Neural cell (in vitro differentiated cells): ENCODE data around the gene BMPR1B. TPM values are rescaled to one million over a fixed set of nuclear protein-coding genes. Genes with fewer than 3 reads are reported as not detected.

Source experiments
- H2AFZ ChIP-seq: fragments of 200-600, 300-800 bp; sonication (generic), shearing (Covaris generic); 2 replicates; pipeline ENCODE4 v1.6.0; 2014; ENCODE audit warnings: low read depth, mild to moderate bottlenecking, antibody characterized with exemption, low read length, moderate library complexity
- H3F3A ChIP-seq: fragments of 200-600 bp; shearing (Covaris generic); 2 replicates; pipeline ENCODE4 v1.6.1; 2016; ENCODE audit warnings: mild to moderate bottlenecking, moderate library complexity, mixed read lengths, antibody characterized with exemption, low read length; ENCODE audit not compliant: insufficient read depth, poor library complexity, severe bottlenecking
- H3K27ac ChIP-seq: fragments of 200-600, 300-800 bp; sonication (generic), shearing (Covaris generic); 2 replicates; pipeline ENCODE4 v1.5.1; 2014; ENCODE audit warnings: mild to moderate bottlenecking, low read length, moderate library complexity
- H3K27me3 ChIP-seq: fragments of 300-800, 200-600 bp; sonication (generic), shearing (Covaris generic); 2 replicates; pipeline ENCODE4 v1.6.0; 2014; ENCODE audit warnings: mild to moderate bottlenecking, low read depth, low read length, moderate library complexity; ENCODE audit not compliant: insufficient read depth
- H3K36me3 ChIP-seq: fragments of 300-800, 200-600 bp; sonication (generic), shearing (Covaris generic); 2 replicates; pipeline ENCODE4 v1.5.1; 2014; ENCODE audit warnings: mild to moderate bottlenecking, antibody characterized with exemption, low read length, moderate library complexity; ENCODE audit not compliant: insufficient read depth
- H3K4me2 ChIP-seq: fragments of 300-800, 200-600 bp; sonication (generic), shearing (Covaris generic); 2 replicates; pipeline ENCODE4 v1.6.0; 2014; ENCODE audit warnings: mild to moderate bottlenecking, low read length
- H3K4me3 ChIP-seq: fragments of 300-800, 200-600 bp; sonication (generic), shearing (Covaris generic); 2 replicates; pipeline ENCODE4 v1.5.1; 2014; ENCODE audit warnings: mild to moderate bottlenecking, low read length, moderate library complexity
- H3K79me2 ChIP-seq: fragments of 200-600 bp; shearing (Covaris generic); replicated peaks from 2 replicates; pipeline ENCODE4 v1.6.0; 2014; ENCODE audit warnings: mild to moderate bottlenecking, low read length, moderate library complexity; ENCODE audit not compliant: insufficient read depth
- H3K9ac ChIP-seq: fragments of 300-800, 200-600 bp; sonication (generic), shearing (Covaris generic); 2 replicates; pipeline ENCODE4 v1.6.1; 2016; ENCODE audit warnings: mild to moderate bottlenecking, low read length, mixed read lengths
- H3K9me2 ChIP-seq: fragments of 200-600 bp; shearing (Covaris generic); 2 replicates; pipeline ENCODE4 v1.6.1; 2016; ENCODE audit warnings: mild to moderate bottlenecking, low read length, mixed read lengths; ENCODE audit not compliant: insufficient read depth
- H3K9me3 ChIP-seq: fragments of 200-600, 300-800 bp; sonication (generic), shearing (Covaris generic); 2 replicates; pipeline ENCODE4 v1.6.1; 2016; ENCODE audit warnings: mild to moderate bottlenecking, mixed run types, low read length, moderate library complexity, mixed read lengths
- H4K20me1 ChIP-seq: fragments of 200-600 bp; shearing (Covaris generic); 2 replicates; pipeline ENCODE4 v1.6.1; 2016; ENCODE audit warnings: mild to moderate bottlenecking, mixed run types; ENCODE audit not compliant: insufficient read depth
- CTCF ChIP-seq: fragments of 450-650 bp; IDR thresholded peaks from 2 replicates; pipeline ENCODE4 v1.5.1; 2014; ENCODE audit warnings: antibody characterized with exemption, mild to moderate bottlenecking, moderate library complexity; ENCODE audit not compliant: poor library complexity, severe bottlenecking
- EP300 ChIP-seq: fragments of 450-650 bp; conservative IDR thresholded peaks from 2 replicates; pipeline ENCODE4 v1.6.1; 2014; ENCODE audit warnings: antibody characterized with exemption, mild to moderate bottlenecking, moderate library complexity; ENCODE audit not compliant: poor library complexity, severe bottlenecking
- EZH2 ChIP-seq: fragments of 200-600, 300-800 bp; shearing (Covaris generic), sonication (generic); IDR thresholded peaks from 2 replicates; pipeline ENCODE4 v1.6.1; 2014; ENCODE audit warnings: antibody characterized with exemption, low read length, borderline replicate concordance, mild to moderate bottlenecking; ENCODE audit not compliant: insufficient read depth, poor library complexity, severe bottlenecking
- MXI1 ChIP-seq: fragments of 450-650 bp; conservative IDR thresholded peaks from 2 replicates; pipeline ENCODE4 v1.6.1; 2014; ENCODE audit warnings: antibody characterized with exemption, mild to moderate bottlenecking; ENCODE audit not compliant: poor library complexity, severe bottlenecking
- POLR2AphosphoS5 ChIP-seq: IDR thresholded peaks from 2 replicates; pipeline ENCODE4 v1.6.1; 2012
- RAD21 ChIP-seq: fragments of 450-650 bp; conservative IDR thresholded peaks from 2 replicates; pipeline ENCODE4 v1.6.1; 2014; ENCODE audit warnings: antibody characterized with exemption, mild to moderate bottlenecking, moderate library complexity
- SMC3 ChIP-seq: fragments of 450-650 bp; conservative IDR thresholded peaks from 2 replicates; pipeline ENCODE4 v1.6.1; 2014; ENCODE audit warnings: antibody characterized with exemption, mild to moderate bottlenecking, moderate library complexity; ENCODE audit not compliant: poor library complexity
- TAF1 ChIP-seq: IDR thresholded peaks from 2 replicates; pipeline ENCODE4 v1.6.1; 2012; ENCODE audit warnings: low read depth
- polyA plus RNA-seq: library from polyadenylated mRNA; depleted of rRNA; stranded (reverse); fragments of >200 nt; gene quantifications from 2 replicates; pipeline ENCODE4 v1.2.3, GENCODE V29; 2014
- TF ChIP-seq, protein P1 (sequence below): IDR thresholded peaks from 2 replicates; pipeline ENCODE4 v1.6.1; 2012; ENCODE audit warnings: borderline replicate concordance

The BMPR1B gene
- polyA plus RNA-seq, 1 donor from 2014 or later: 1.6 TPM

GRCh38 chr4:95188701-95189370 lies 431.1 kb downstream of the BMPR1B start:
- H3K27me3 ChIP-seq: peaks cover 20% of the 10 kb centered on the region
- no peaks in the 10 kb centered on the region for H3K79me2 ChIP-seq
- no peak overlapping the region for H3K4me3 ChIP-seq
- H3K9me3 ChIP-seq: no peaks in the 10 kb centered on the region
- H3K27ac ChIP-seq: no peak overlapping the region
- H3K36me3 ChIP-seq: no peaks in the 10 kb centered on the region
- H3F3A ChIP-seq: no peaks in the 10 kb centered on the region
- H3K9me2 ChIP-seq: no peaks in the 10 kb centered on the region
- TF ChIP-seq POLR2AphosphoS5 (no peak), EP300 (no peak), CTCF (no peak), TAF1 (no peak), SMC3 (no peak), RAD21 (no peak)
- H3K4me2 ChIP-seq: no peak overlapping the region
- no peaks in the 10 kb centered on the region for H4K20me1 ChIP-seq
- no peak overlapping the region for H3K9ac ChIP-seq
- H2AFZ ChIP-seq: no peak overlapping the region

- no peaks in the 10 kb centered on the region for H3K36me3 ChIP-seq
- peaks cover 20% of the 10 kb centered on the region for H3K27me3 ChIP-seq
- no peaks in the 10 kb centered on the region for H3K9me3 ChIP-seq
- H4K20me1 ChIP-seq: no peaks in the 10 kb centered on the region
- TF ChIP-seq CTCF (no peak), POLR2AphosphoS5 (no peak), RAD21 (no peak), EZH2 (no peak), EP300 (no peak), TAF1 (no peak), SMC3 (no peak), MXI1 (no peak)
- TF ChIP-seq, protein P1, sequence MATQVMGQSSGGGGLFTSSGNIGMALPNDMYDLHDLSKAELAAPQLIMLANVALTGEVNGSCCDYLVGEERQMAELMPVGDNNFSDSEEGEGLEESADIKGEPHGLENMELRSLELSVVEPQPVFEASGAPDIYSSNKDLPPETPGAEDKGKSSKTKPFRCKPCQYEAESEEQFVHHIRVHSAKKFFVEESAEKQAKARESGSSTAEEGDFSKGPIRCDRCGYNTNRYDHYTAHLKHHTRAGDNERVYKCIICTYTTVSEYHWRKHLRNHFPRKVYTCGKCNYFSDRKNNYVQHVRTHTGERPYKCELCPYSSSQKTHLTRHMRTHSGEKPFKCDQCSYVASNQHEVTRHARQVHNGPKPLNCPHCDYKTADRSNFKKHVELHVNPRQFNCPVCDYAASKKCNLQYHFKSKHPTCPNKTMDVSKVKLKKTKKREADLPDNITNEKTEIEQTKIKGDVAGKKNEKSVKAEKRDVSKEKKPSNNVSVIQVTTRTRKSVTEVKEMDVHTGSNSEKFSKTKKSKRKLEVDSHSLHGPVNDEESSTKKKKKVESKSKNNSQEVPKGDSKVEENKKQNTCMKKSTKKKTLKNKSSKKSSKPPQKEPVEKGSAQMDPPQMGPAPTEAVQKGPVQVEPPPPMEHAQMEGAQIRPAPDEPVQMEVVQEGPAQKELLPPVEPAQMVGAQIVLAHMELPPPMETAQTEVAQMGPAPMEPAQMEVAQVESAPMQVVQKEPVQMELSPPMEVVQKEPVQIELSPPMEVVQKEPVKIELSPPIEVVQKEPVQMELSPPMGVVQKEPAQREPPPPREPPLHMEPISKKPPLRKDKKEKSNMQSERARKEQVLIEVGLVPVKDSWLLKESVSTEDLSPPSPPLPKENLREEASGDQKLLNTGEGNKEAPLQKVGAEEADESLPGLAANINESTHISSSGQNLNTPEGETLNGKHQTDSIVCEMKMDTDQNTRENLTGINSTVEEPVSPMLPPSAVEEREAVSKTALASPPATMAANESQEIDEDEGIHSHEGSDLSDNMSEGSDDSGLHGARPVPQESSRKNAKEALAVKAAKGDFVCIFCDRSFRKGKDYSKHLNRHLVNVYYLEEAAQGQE: no peak
- no peak overlapping the region for H3K9ac ChIP-seq
- no peak overlapping the region for H3K4me2 ChIP-seq
- no peak overlapping the region for H2AFZ ChIP-seq
- no peak overlapping the region for H3K27ac ChIP-seq
- H3K9me2 ChIP-seq: no peaks in the 10 kb centered on the region
- no peaks in the 10 kb centered on the region for H3F3A ChIP-seq
- no peaks in the 10 kb centered on the region for H3K79me2 ChIP-seq
- H3K4me3 ChIP-seq: no peak overlapping the region
Observed at GRCh38 chr4:95190751-95191436, 433.1 kb downstream of the BMPR1B start.
